ENCODE measurements around the gene P2RY11. TPM values are rescaled to one million over a fixed set of nuclear protein-coding genes. Genes with fewer than 3 reads are reported as not detected.
A peak's percentile ranks its signal among the peaks of the same experiment; 100 is the strongest.

The P2RY11 gene
- polyA plus RNA-seq, 6 donors from 2014 or later, result 0.69 to 1.2 (median 0.92) TPM

- H3K9me3 Mint-ChIP-seq, result peaks cover 0 to 2% (median 0%) of the 10 kb centered on the region in 7 donors
- peak overlapping the region in 4 of 6 donors; percentile 33 to 97 (median 68) for H3K27ac Mint-ChIP-seq
- no peaks in the 10 kb centered on the region for H3K27me3 Mint-ChIP-seq
- H3K4me1 Mint-ChIP-seq, result peaks cover 45 to 70% (median 51%) of the 10 kb centered on the region in 3 donors
- no peak for ATAC-seq (ENCODE audit: low read depth in 2 of 2)
- DNase-seq, result no peak
- no peaks in the 10 kb centered on the region for H3K36me3 Mint-ChIP-seq
- peak overlapping the region in 7 of 8 donors; percentile 17 to 69 (median 33) for H3K4me3 Mint-ChIP-seq
These were observed 11.2 kb upstream of the P2RY11 start for GRCh38 chr19:10100163-10100785.

DNA sequence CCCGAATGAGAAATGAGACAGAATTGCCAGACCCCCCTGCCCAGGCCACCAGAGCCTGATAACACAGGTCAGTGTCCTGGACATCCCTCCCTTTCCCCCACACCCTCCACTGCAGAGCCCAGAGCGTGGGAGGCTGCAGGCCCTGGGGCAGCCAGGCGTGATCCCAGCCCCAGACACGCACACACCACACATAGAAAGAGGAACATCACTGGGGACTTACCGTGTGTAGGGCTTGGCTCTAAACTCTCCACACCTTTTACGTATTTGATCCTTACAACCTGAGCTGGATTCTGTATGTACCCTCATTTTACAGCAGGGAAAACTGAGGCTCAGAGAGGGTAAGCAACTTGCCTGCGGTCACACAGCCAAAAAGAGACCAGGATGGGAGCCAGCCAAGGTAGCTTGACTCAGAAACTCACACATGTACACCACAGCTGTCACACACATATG lies 8.7 kb upstream of the P2RY11 start:
- Mint-ChIP-seq H3K27ac (peak overlapping the region; percentile 97 to 100 (median 99)), H3K4me1 (peaks cover 58 to 80% (median 69%) of the 10 kb centered on the region in 3 donors), H3K36me3 (peaks cover 0 to 4% of the 10 kb centered on the region in 2 donors), H3K27me3 (no peaks in the 10 kb centered on the region), H3K4me3 (peak overlapping the region; percentile 68 to 87 (median 80)), H3K9me3 (peaks cover 0 to 4% (median 0%) of the 10 kb centered on the region in 7 donors)
- DNase-seq (peak; percentile 82), ATAC-seq (ENCODE audit: low read depth in 2 of 2) (peak; percentile 71 to 78)

DNA sequence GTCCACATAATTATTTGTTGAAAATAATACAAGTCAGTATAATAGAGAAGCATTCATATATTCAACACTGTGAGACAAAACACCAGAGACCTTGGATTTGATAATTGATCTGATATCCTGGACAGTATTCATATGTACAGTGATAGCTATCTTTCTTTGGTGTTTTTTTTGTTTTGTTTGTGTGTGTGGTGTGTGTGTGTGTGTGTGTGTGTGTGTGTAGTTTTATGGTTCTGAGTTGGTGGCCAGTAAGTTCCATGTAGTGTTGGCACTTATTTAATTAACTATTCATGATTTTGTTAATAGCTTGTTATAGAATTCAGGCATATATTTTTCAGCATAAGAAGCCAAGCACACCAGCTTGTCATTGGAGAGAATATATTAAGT lies 7.4 kb upstream of the P2RY11 start:
- peaks cover 0 to 4% (median 0%) of the 10 kb centered on the region in 7 donors for H3K9me3 Mint-ChIP-seq
- H3K4me3 Mint-ChIP-seq, result peak overlapping the region in 4 of 8 donors; percentile 59 to 84 (median 68)
- peaks cover 54 to 70% (median 64%) of the 10 kb centered on the region in 3 donors for H3K4me1 Mint-ChIP-seq
- H3K36me3 Mint-ChIP-seq, result peaks cover 0 to 4% of the 10 kb centered on the region in 2 donors
- H3K27ac Mint-ChIP-seq, result peak overlapping the region; percentile 96 to 100 (median 96)
- no peak for ATAC-seq (ENCODE audit: low read depth in 2 of 2)
- no peak for DNase-seq
- no peaks in the 10 kb centered on the region for H3K27me3 Mint-ChIP-seq

- H3K27ac Mint-ChIP-seq, result peak overlapping the region; percentile 96 to 100 (median 96)
These were observed 6.6 kb upstream of the P2RY11 start for GRCh38 chr19:10104665-10105508.

GRCh38 chr19:10105509-10106099 lies 5.9 kb upstream of the P2RY11 start:
- H3K4me1 Mint-ChIP-seq, result peaks cover 50 to 67% (median 55%) of the 10 kb centered on the region in 3 donors
- no peak for DNase-seq

More at GRCh38 chr19:10104665-10105508, 6.6 kb upstream of the P2RY11 start:
- DNase-seq, result peak; percentile 69
- Mint-ChIP-seq H3K4me1 (peaks cover 48 to 65% (median 56%) of the 10 kb centered on the region in 3 donors), H3K36me3 (peaks cover 0 to 4% of the 10 kb centered on the region in 2 donors), H3K4me3 (peak overlapping the region; percentile 66 to 94 (median 88)), H3K9me3 (peaks cover 0 to 4% (median 0%) of the 10 kb centered on the region in 7 donors), H3K27me3 (no peaks in the 10 kb centered on the region)
- peak; percentile 28 to 56 for ATAC-seq (ENCODE audit: low read depth in 2 of 2)

DNA sequence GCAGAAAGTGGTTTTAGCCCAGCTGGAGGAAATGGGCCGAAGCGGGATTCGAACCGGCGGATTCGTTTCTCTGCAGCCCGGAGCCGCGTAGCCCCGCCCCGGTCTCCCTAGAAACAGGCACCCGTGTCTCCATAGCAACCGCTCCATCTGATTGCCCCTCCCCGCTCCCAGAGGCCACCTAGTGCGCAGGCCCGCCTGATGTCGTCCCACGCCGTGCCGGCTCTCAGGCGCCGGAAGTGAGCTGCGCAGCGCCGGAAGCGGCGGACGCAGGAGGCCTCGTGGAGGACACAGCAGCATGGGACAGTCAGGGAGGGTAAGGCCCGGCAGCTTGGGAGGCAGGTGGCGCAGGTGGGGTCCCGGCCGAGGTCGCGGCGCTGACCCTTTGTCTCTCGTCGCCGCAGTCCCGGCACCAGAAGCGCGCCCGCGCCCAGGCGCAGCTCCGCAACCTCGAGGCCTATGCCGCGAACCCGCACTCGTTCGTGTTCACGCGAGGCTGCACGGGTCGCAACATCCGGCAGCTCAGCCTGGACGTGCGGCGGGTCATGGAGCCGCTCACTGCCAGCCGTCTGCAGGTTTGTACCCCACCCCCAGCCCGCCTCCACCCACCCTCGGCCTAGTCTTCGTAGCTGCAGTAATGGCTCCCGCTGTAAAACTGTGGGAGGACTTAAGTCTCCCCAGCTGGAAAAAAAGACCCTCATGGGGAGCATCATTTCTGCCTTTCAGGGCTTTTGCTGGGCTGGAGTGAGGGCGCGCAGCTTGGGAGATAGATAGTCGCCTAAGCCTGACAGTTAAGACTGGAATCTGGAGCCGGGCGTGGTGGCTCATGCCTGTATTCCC lies 5.2 kb upstream of the P2RY11 start, which contains the start of gene PPAN:
TSS of gene PPAN (plus strand) at position 263 of the 837 bp plus-strand sequence. CDS start at position 296, 33 bp downstream.
- H3K36me3 Mint-ChIP-seq, result peaks cover 4 to 7% of the 10 kb centered on the region in 2 donors
- peaks cover 0 to 4% (median 0%) of the 10 kb centered on the region in 7 donors for H3K9me3 Mint-ChIP-seq
- peak; percentile 96 for DNase-seq
- ATAC-seq (ENCODE audit: low read depth in 2 of 2), result peak; percentile 59 to 63
- peaks cover 53 to 66% (median 61%) of the 10 kb centered on the region in 3 donors for H3K4me1 Mint-ChIP-seq
- H3K27me3 Mint-ChIP-seq, result no peaks in the 10 kb centered on the region
- peak within 1 kb of the TSS; percentile 66 to 94 (median 88) for H3K4me3 Mint-ChIP-seq
- H3K27ac Mint-ChIP-seq, result peak within 1 kb of the TSS; percentile 96 to 100 (median 96)

More at GRCh38 chr19:10105509-10106099, 5.9 kb upstream of the P2RY11 start:
- peaks cover 0 to 4% (median 0%) of the 10 kb centered on the region in 7 donors for H3K9me3 Mint-ChIP-seq
- peaks cover 4% of the 10 kb centered on the region in 2 donors for H3K36me3 Mint-ChIP-seq
- peak overlapping the region; percentile 96 to 100 (median 96) for H3K27ac Mint-ChIP-seq
- peak overlapping the region; percentile 66 to 94 (median 88) for H3K4me3 Mint-ChIP-seq
- no peaks in the 10 kb centered on the region for H3K27me3 Mint-ChIP-seq
- no peak for ATAC-seq (ENCODE audit: low read depth in 2 of 2)

DNA sequence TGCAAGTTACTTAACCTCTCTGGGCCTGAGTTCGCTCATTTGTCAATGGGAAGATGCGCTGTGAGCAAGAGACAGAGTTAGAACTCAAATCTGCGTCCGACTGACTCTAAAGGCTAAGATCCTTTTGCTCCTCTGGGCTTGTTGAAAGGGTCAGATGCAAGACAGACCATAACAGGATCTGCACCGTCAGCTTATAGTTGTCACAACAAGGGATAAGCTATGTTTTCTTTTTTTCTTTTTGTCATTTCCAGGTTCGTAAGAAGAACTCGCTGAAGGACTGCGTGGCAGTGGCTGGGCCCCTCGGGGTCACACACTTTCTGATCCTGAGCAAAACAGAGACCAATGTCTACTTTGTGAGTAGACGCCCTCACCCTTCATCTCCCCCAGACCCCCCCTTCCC lies 4.2 kb upstream of the P2RY11 start:
- Mint-ChIP-seq H3K27me3 (no peaks in the 10 kb centered on the region), H3K9me3 (peaks cover 0 to 4% (median 0%) of the 10 kb centered on the region in 7 donors), H3K27ac (peak overlapping the region in 5 of 6 donors; percentile 34 to 100 (median 93)), H3K4me1 (peaks cover 54 to 66% (median 64%) of the 10 kb centered on the region in 3 donors), H3K36me3 (peaks cover 4 to 7% of the 10 kb centered on the region in 2 donors), H3K4me3 (peak overlapping the region; percentile 66 to 94 (median 88))
- DNase-seq (no peak), ATAC-seq (ENCODE audit: low read depth in 2 of 2) (no peak)

DNA sequence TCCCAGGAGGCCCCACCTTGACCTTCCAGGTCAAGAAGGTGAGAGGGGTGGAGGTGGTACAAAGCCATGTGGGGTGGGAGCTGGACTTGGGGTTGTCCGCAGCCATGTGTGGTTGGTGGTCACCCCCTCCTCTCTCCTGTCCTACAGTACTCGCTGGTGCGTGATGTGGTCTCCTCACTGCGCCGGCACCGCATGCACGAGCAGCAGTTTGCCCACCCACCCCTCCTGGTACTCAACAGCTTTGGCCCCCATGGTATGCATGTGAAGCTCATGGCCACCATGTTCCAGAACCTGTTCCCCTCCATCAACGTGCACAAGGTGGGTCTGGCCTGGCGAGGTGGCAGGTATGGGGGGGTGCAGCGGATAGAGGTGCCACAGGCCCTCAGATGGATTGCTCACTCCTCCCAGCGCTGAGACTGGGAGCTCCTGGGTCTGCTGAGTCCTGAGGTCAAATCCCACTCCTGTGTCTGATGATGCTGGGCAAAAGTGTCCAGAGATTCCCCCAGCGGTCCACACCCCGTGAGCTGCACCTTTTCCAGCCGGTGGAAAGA lies 3.6 kb upstream of the P2RY11 start:
- H3K36me3 Mint-ChIP-seq, result peaks cover 4 to 7% of the 10 kb centered on the region in 2 donors
- H3K27ac Mint-ChIP-seq, result peak overlapping the region in 2 of 6 donors; percentile 84 to 100
- H3K4me1 Mint-ChIP-seq, result peaks cover 54 to 66% (median 64%) of the 10 kb centered on the region in 3 donors
- no peak for DNase-seq
- H3K9me3 Mint-ChIP-seq, result peaks cover 0 to 4% (median 0%) of the 10 kb centered on the region in 7 donors
- peak overlapping the region in 7 of 8 donors; percentile 19 to 92 (median 84) for H3K4me3 Mint-ChIP-seq
- ATAC-seq (ENCODE audit: low read depth in 2 of 2), result no peak
- H3K27me3 Mint-ChIP-seq, result no peaks in the 10 kb centered on the region

DNA sequence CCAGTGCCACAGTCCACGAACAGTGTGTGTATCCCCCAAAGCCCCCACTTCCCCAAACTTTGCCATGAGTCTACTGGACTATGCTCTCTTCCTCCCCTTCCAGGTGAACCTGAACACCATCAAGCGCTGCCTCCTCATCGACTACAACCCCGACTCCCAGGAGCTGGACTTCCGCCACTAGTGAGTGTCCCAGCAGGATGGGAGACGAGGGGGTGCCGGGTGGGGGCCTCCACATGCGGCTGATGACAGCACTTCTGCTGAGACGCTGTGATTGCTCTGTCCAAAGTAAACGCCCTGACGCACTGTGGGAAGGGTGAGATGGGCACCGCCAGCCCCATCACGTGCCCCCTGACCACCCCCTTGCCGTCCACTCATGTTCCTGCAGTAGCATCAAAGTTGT lies 2.0 kb upstream of the P2RY11 start:
- ATAC-seq (ENCODE audit: low read depth in 2 of 2) (no peak), DNase-seq (no peak)
- H3K27me3 Mint-ChIP-seq, result no peaks in the 10 kb centered on the region
- H3K27ac Mint-ChIP-seq, result peak overlapping the region in 2 of 6 donors; percentile 57 to 71
- peak overlapping the region in 4 of 8 donors; percentile 6 to 66 (median 18) for H3K4me3 Mint-ChIP-seq
- peaks cover 0 to 4% (median 0%) of the 10 kb centered on the region in 7 donors for H3K9me3 Mint-ChIP-seq
- peaks cover 4 to 7% of the 10 kb centered on the region in 2 donors for H3K36me3 Mint-ChIP-seq
- peaks cover 48 to 63% (median 58%) of the 10 kb centered on the region in 3 donors for H3K4me1 Mint-ChIP-seq

GRCh38 chr19:10110076-10110971 lies 1.2 kb upstream of the P2RY11 start:
- ATAC-seq (ENCODE audit: low read depth in 2 of 2) (no peak), DNase-seq (no peak)
- Mint-ChIP-seq H3K4me3 (peak overlapping the region in 7 of 8 donors; percentile 35 to 76 (median 61)), H3K36me3 (peaks cover 4 to 7% of the 10 kb centered on the region in 2 donors), H3K9me3 (peaks cover 0 to 2% (median 0%) of the 10 kb centered on the region in 7 donors), H3K27ac (peak overlapping the region in 5 of 6 donors; percentile 22 to 88 (median 63)), H3K4me1 (peaks cover 43 to 55% (median 51%) of the 10 kb centered on the region in 3 donors), H3K27me3 (no peaks in the 10 kb centered on the region)

- Mint-ChIP-seq H3K9me3 (no peaks in the 10 kb centered on the region), H3K4me3 (peak overlapping the region in 6 of 8 donors; percentile 40 to 77 (median 62)), H3K4me1 (peaks cover 39 to 49% (median 45%) of the 10 kb centered on the region in 3 donors), H3K27ac (peak overlapping the region in 5 of 6 donors; percentile 22 to 88 (median 63)), H3K36me3 (peaks cover 4 to 7% of the 10 kb centered on the region in 2 donors), H3K27me3 (no peaks in the 10 kb centered on the region)
- ATAC-seq (ENCODE audit: low read depth in 2 of 2) (no peak), DNase-seq (no peak)
These were observed 548 bp upstream of the P2RY11 start for GRCh38 chr19:10110972-10111317.

All from naive B cell (primary cell).